Fibroblast of lung (primary cell): Measurements from ENCODE around the gene NEK1.

Experiments
- CTCF ChIP-seq, 2 donors: IDR thresholded peaks in 1 of 2; conservative IDR thresholded peaks in 1 of 2; 1 replicate in 1 of 2; 2 replicates in 1 of 2; pipeline ENCODE4 v1.5.1; 2011 to 2012; ENCODE audit warnings: low read length in 2 of 2, control low read depth in 1 of 2, inconsistent platforms in 1 of 2, low read depth in 1 of 2, mild to moderate bottlenecking in 1 of 2
- EZH2 ChIP-seq: IDR thresholded peaks from 2 replicates; pipeline ENCODE4 v1.5.1; 2012; ENCODE audit warnings: low read length, control low read depth, mild to moderate bottlenecking; ENCODE audit errors: missing control alignments

GRCh38 chr4:169640261-169640870 is 28.0 kb upstream of the NEK1 start:
- no peak for TF ChIP-seq CTCF (conservative IDR thresholded peaks at IDR 0.05 in 1 of 2, IDR thresholded peaks at IDR 0.05 in 1 of 2; ENCODE audit: low read depth in 1 of 2, low read length in 2 of 2)
- TF ChIP-seq EZH2: no peak
